PFSK-1 (cell line): ENCODE results near the gene TEX14.

Experiments
- FOXP2 ChIP-seq: optimal IDR thresholded peaks from 2 replicates; pipeline ENCODE3; 2011; ENCODE audit warnings: borderline replicate concordance, control low read depth, inconsistent platforms; ENCODE audit not compliant: insufficient read depth; ENCODE audit errors: extremely low read length, extremely low read depth
- POLR2AphosphoS5 ChIP-seq: IDR thresholded peaks from 2 replicates; pipeline ENCODE4 v1.6.1; 2012; ENCODE audit warnings: low read depth, mild to moderate bottlenecking, control low read depth, low read length, moderate library complexity
- REST ChIP-seq, 2 experiments: IDR thresholded peaks; 2 replicates each; pipeline versions ENCODE4 v1.6.1 to v1.8.0; 2011 to 2012; ENCODE audit warnings: low read depth in 2 of 2, low read length in 2 of 2, control low read depth in 1 of 2, inconsistent platforms in 1 of 2, mild to moderate bottlenecking in 1 of 2, moderate library complexity in 1 of 2; ENCODE audit not compliant: insufficient read depth in 1 of 2
- SIN3A ChIP-seq: IDR thresholded peaks from 2 replicates; pipeline ENCODE4 v1.6.1; 2012; ENCODE audit warnings: mild to moderate bottlenecking, low read length, moderate library complexity, borderline replicate concordance; ENCODE audit not compliant: insufficient read depth
- TAF1 ChIP-seq: IDR thresholded peaks from 2 replicates; pipeline ENCODE4 v1.6.1; 2012; ENCODE audit warnings: low read length, control low read depth, borderline replicate concordance; ENCODE audit not compliant: insufficient read depth

TEX14 gene

GRCh38 chr17:58564243-58564642 lies 127.6 kb downstream of the TEX14 start:
- TF ChIP-seq POLR2AphosphoS5 (no peak), SIN3A (no peak), FOXP2 (no peak), REST (IDR thresholded peaks at IDR 0.05; ENCODE audit: insufficient read depth in 1 of 2, low read depth in 2 of 2, low read length in 2 of 2) (no peak), TAF1 (no peak)

- TF ChIP-seq REST (IDR thresholded peaks at IDR 0.05; ENCODE audit: insufficient read depth in 1 of 2, low read depth in 2 of 2, low read length in 2 of 2) = no peak
- TF ChIP-seq SIN3A = no peak
- TF ChIP-seq TAF1 = no peak
- TF ChIP-seq POLR2AphosphoS5 = no peak
Observed at GRCh38 chr17:58560511-58560910, 131.3 kb downstream of the TEX14 start.

GRCh38 chr17:58557981-58558380 lies 133.9 kb downstream of the TEX14 start:
- TF ChIP-seq TAF1 (no peak), REST (IDR thresholded peaks at IDR 0.05; ENCODE audit: insufficient read depth in 1 of 2, low read depth in 2 of 2, low read length in 2 of 2) (no peak), SIN3A (no peak), FOXP2 (no peak), POLR2AphosphoS5 (no peak)

- TF ChIP-seq FOXP2 = no peak
- TF ChIP-seq POLR2AphosphoS5 = no peak
- TF ChIP-seq REST (IDR thresholded peaks at IDR 0.05; ENCODE audit: insufficient read depth in 1 of 2, low read depth in 2 of 2, low read length in 2 of 2) = no peak
- no peak for TF ChIP-seq SIN3A
- TF ChIP-seq TAF1 = no peak
Observed at GRCh38 chr17:58556833-58557250, 135.0 kb downstream of the TEX14 start.

- TF ChIP-seq POLR2AphosphoS5 = no peak
- no peak for TF ChIP-seq FOXP2
- TF ChIP-seq TAF1 = no peak
- TF ChIP-seq SIN3A = no peak
- TF ChIP-seq REST (IDR thresholded peaks at IDR 0.05; ENCODE audit: insufficient read depth in 1 of 2, low read depth in 2 of 2, low read length in 2 of 2) = no peak
Observed at GRCh38 chr17:58541249-58541648, 150.6 kb downstream of the TEX14 start.
